Measurements from ENCODE around the gene ARRDC5. TPM values are rescaled to one million over a fixed set of nuclear protein-coding genes. Genes with fewer than 3 reads are reported as not detected.
"Not testable (repeated sequence)": the region's sequence is repeated elsewhere in the genome, so short reads cannot be mapped to it uniquely, and the experiment has no call there.

The ARRDC5 gene
- total and polyA plus RNA-seq, 2 of the 8 experiments (the other 6 are each of a cell fraction or from before 2014, with no cell fraction given), result not detected

- FAIRE-seq; H2BK5ac ChIP-seq (ENCODE audit: low read depth, low read length); H3K4ac ChIP-seq (replicated peaks; ENCODE audit: insufficient read length, low read depth, low read length); H2AK5ac ChIP-seq (ENCODE audit: low read depth, low read length); H3K27ac ChIP-seq (ENCODE audit: low read depth, low read length); H2BK15ac ChIP-seq (ENCODE audit: low read length); H2BK12ac ChIP-seq (ENCODE audit: low read depth, low read length); H3K4me1 ChIP-seq (replicated peaks in 1 of 4; ENCODE audit: control insufficient read depth in 3 of 4, insufficient read depth in 4 of 4, low read length in 3 of 4); H2BK20ac ChIP-seq (ENCODE audit: low read length); H3K4me2 ChIP-seq (ENCODE audit: insufficient read depth in 1 of 2, low read depth in 2 of 2, low read length in 2 of 2); H3K9me3 ChIP-seq (ENCODE audit: insufficient read depth in 2 of 2, low read depth in 1 of 2, low read length in 1 of 2); H4K8ac ChIP-seq (ENCODE audit: extremely low read depth, insufficient read depth, low read length); H3K79me2 ChIP-seq (ENCODE audit: control insufficient read depth in 1 of 2, insufficient read depth in 2 of 2, low read length in 2 of 2); H2AFZ ChIP-seq (ENCODE audit: low read length); H3K79me1 ChIP-seq (ENCODE audit: low read depth, low read length); H3K14ac ChIP-seq (ENCODE audit: insufficient read length); H2BK120ac ChIP-seq (replicated peaks; ENCODE audit: low read depth, low read length); H3K4me3 ChIP-seq (ENCODE audit: extremely low read depth in 1 of 4, insufficient read depth in 2 of 4, low read depth in 3 of 4, low read length in 4 of 4); H3K56ac ChIP-seq (replicated peaks; ENCODE audit: insufficient read length, low read depth, low read length); H4K91ac ChIP-seq (replicated peaks; ENCODE audit: insufficient read length, low read length); H3K18ac ChIP-seq (ENCODE audit: extremely low read depth, low read length); H3K27me3 ChIP-seq (replicated peaks in 1 of 4; ENCODE audit: control insufficient read depth in 3 of 4, extremely low read depth in 1 of 4, insufficient read depth in 3 of 4, low read length in 3 of 4); DNase-seq (ENCODE audit: low read depth in 1 of 2, low spot score in 2 of 2); H3K9ac ChIP-seq (replicated peaks in 1 of 4; ENCODE audit: extremely low read depth in 1 of 4, low read depth in 3 of 4, low read length in 3 of 4); H3K23ac ChIP-seq (ENCODE audit: insufficient read length); H3K23me2 ChIP-seq (ENCODE audit: low read depth, low read length); H4K5ac ChIP-seq (ENCODE audit: insufficient read length, low read depth, low read length): not testable (repeated sequence)
- Histone ChIP-seq H3K36me3 (ENCODE audit: control insufficient read depth in 2 of 4, insufficient read depth in 4 of 4, low read length in 3 of 4) (peaks cover 5 to 33% (median 9%) of the 10 kb centered on the region in 4 experiments; a peak in 7 of 8 replicates), H4K20me1 (replicated peaks in 1 of 2; ENCODE audit: control insufficient read depth in 1 of 2, insufficient read depth in 2 of 2, low read length in 2 of 2) (peaks cover 0 to 11% of the 10 kb centered on the region in 2 experiments)
- CTCF ChIA-PET (ENCODE audit: partially characterized antibody), result interaction anchor here (0.6 to 7.3 kb wide), 4 partner anchors 10 to 147 kb away, joined by 3 to 44 read pairs (median 4); partner anchors contain the start of gene PLIN3
- WGBS, 2 experiments (ENCODE audit: extremely low coverage in 1 of 2, insufficient coverage in 1 of 2, insufficient read length in 1 of 2, insufficient replicate concordance in 2 of 2, low coverage in 1 of 2, low lambda C conversion rate in 2 of 2, missing lambda C conversion rate in 1 of 2), result 98% methylated on average over 12 of the region's 12 CpGs; no CpG with 5 or more reads in 1 of the 2 experiments
- POLR2A ChIA-PET (ENCODE audit: partially characterized antibody), result interaction anchor here (1.2 kb wide), 1 partner anchor 10 kb away, joined by 3 read pairs; no protein-coding TSS in a partner anchor
Measured at GRCh38 chr19:4856468-4856867, 46.2 kb downstream of the ARRDC5 start.

DNA sequence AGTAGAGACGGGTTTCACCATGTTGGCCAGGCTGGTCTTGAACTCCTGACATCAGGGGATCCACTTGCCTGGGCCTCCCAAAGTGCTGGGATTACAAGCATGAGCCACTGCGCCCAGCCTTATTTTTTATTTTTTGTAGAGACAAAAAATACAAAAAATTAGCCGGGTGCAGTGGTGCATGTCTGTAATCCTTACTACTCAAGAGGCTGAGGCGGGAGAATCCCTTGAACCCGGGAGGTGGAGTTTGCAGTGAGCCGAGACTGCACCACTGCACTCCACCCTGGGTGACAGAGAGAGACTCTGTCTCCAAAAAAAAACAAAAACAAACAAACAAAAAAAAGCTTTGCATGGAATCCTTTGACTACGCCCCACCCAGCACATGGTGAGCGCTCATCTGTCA lies 49.2 kb downstream of the ARRDC5 start:
- CTCF ChIA-PET (ENCODE audit: partially characterized antibody), result interaction anchor here (0.8 to 7.3 kb wide), 6 partner anchors 8 to 195 kb away, joined by 3 to 100 read pairs (median 6); partner anchors contain the start of gene PLIN3
- H2BK15ac ChIP-seq (ENCODE audit: low read length); H3K14ac ChIP-seq (ENCODE audit: insufficient read length); H4K5ac ChIP-seq (ENCODE audit: insufficient read length, low read depth, low read length); DNase-seq (ENCODE audit: low read depth in 1 of 2, low spot score in 2 of 2); H2BK12ac ChIP-seq (ENCODE audit: low read depth, low read length); H4K8ac ChIP-seq (ENCODE audit: extremely low read depth, insufficient read depth, low read length); H2AK5ac ChIP-seq (ENCODE audit: low read depth, low read length); H3K27me3 ChIP-seq (replicated peaks in 1 of 4; ENCODE audit: control insufficient read depth in 3 of 4, extremely low read depth in 1 of 4, insufficient read depth in 3 of 4, low read length in 3 of 4); H3K4ac ChIP-seq (replicated peaks; ENCODE audit: insufficient read length, low read depth, low read length); FAIRE-seq; H3K4me3 ChIP-seq (ENCODE audit: extremely low read depth in 1 of 4, insufficient read depth in 2 of 4, low read depth in 3 of 4, low read length in 4 of 4); H2BK20ac ChIP-seq (ENCODE audit: low read length); H2BK120ac ChIP-seq (replicated peaks; ENCODE audit: low read depth, low read length); H3K23ac ChIP-seq (ENCODE audit: insufficient read length); H3K79me2 ChIP-seq (ENCODE audit: control insufficient read depth in 1 of 2, insufficient read depth in 2 of 2, low read length in 2 of 2); H3K9ac ChIP-seq (replicated peaks in 1 of 4; ENCODE audit: extremely low read depth in 1 of 4, low read depth in 3 of 4, low read length in 3 of 4); H3K27ac ChIP-seq (ENCODE audit: low read depth, low read length); H3K23me2 ChIP-seq (ENCODE audit: low read depth, low read length); H2BK5ac ChIP-seq (ENCODE audit: low read depth, low read length); H2AFZ ChIP-seq (ENCODE audit: low read length); H3K4me2 ChIP-seq (ENCODE audit: insufficient read depth in 1 of 2, low read depth in 2 of 2, low read length in 2 of 2); H3K56ac ChIP-seq (replicated peaks; ENCODE audit: insufficient read length, low read depth, low read length); H3K4me1 ChIP-seq (replicated peaks in 1 of 4; ENCODE audit: control insufficient read depth in 3 of 4, insufficient read depth in 4 of 4, low read length in 3 of 4); H4K20me1 ChIP-seq (replicated peaks in 1 of 2; ENCODE audit: control insufficient read depth in 1 of 2, insufficient read depth in 2 of 2, low read length in 2 of 2); H3K18ac ChIP-seq (ENCODE audit: extremely low read depth, low read length); H3K9me3 ChIP-seq (ENCODE audit: insufficient read depth in 2 of 2, low read depth in 1 of 2, low read length in 1 of 2); H4K91ac ChIP-seq (replicated peaks; ENCODE audit: insufficient read length, low read length); H3K79me1 ChIP-seq (ENCODE audit: low read depth, low read length): not testable (repeated sequence)
- peaks cover 0 to 21% (median 2%) of the 10 kb centered on the region in 4 experiments; a peak in 4 of 8 replicates for H3K36me3 ChIP-seq (ENCODE audit: control insufficient read depth in 2 of 4, insufficient read depth in 4 of 4, low read length in 3 of 4)
- POLR2A ChIA-PET (ENCODE audit: partially characterized antibody), result interaction anchor here (0.6 to 1.3 kb wide), 2 partner anchors 44 to 57 kb away, joined by 3 to 4 read pairs; no protein-coding TSS in a partner anchor
- 92% methylated on average over 8 of the region's 8 CpGs; no CpG with 5 or more reads in 1 of the 2 experiments for WGBS, 2 experiments (ENCODE audit: extremely low coverage in 1 of 2, insufficient coverage in 1 of 2, insufficient read length in 1 of 2, insufficient replicate concordance in 2 of 2, low coverage in 1 of 2, low lambda C conversion rate in 2 of 2, missing lambda C conversion rate in 1 of 2)

Measured in H1 (cell line).